Mesenchymal stem cell (in vitro differentiated cells and primary cell): ENCODE results near the gene PAX8. TPM values are rescaled to one million over a fixed set of nuclear protein-coding genes. Genes with fewer than 3 reads are reported as not detected.
"Not testable (repeated sequence)": the region's sequence is repeated elsewhere in the genome, so short reads cannot be mapped to it uniquely, and the experiment has no call there.

Experiments used
- DNase-seq: peaks from one replicate; pipeline ENCODE4 v3.0.0-alpha.2; 2013
- H2AFZ ChIP-seq: one replicate; pipeline ENCODE4 v1.6.1; 2013; ENCODE audit warnings: low read depth, mild to moderate bottlenecking, control low read depth, inconsistent platforms, low read length, moderate library complexity
- H2AK5ac ChIP-seq: 2 replicates; pipeline ENCODE4 v1.6.1; 2013; ENCODE audit warnings: low read length, moderate library complexity, mild to moderate bottlenecking, inconsistent platforms; ENCODE audit not compliant: severe bottlenecking
- H2BK120ac ChIP-seq: one replicate; pipeline ENCODE4 v1.6.1; 2013; ENCODE audit warnings: low read depth, mild to moderate bottlenecking, inconsistent platforms, low read length, moderate library complexity
- H2BK12ac ChIP-seq, 2 experiments: one replicate each; pipeline ENCODE4 v1.6.1; 2013; ENCODE audit warnings: inconsistent platforms in 2 of 2, low read length in 2 of 2, mild to moderate bottlenecking in 2 of 2, moderate library complexity in 2 of 2, control low read depth in 1 of 2
- H2BK15ac ChIP-seq: one replicate; pipeline ENCODE4 v1.6.1; 2013; ENCODE audit warnings: mild to moderate bottlenecking, low read depth, inconsistent platforms; ENCODE audit not compliant: poor library complexity, severe bottlenecking
- H2BK5ac ChIP-seq: 2 replicates; pipeline ENCODE4 v1.6.1; 2013; ENCODE audit warnings: low read depth, mild to moderate bottlenecking, low read length, control low read depth, inconsistent platforms; ENCODE audit not compliant: poor library complexity, severe bottlenecking
- H3K14ac ChIP-seq, 2 experiments: one replicate each; pipeline ENCODE4 v1.6.1; 2013; ENCODE audit warnings: inconsistent platforms in 2 of 2, low read length in 2 of 2, control low read depth in 1 of 2, mild to moderate bottlenecking in 1 of 2, moderate library complexity in 1 of 2
- H3K18ac ChIP-seq, 2 experiments: one replicate each; pipeline ENCODE4 v1.6.1; 2013; ENCODE audit warnings: inconsistent platforms in 2 of 2, low read length in 2 of 2, control low read depth in 1 of 2, low read depth in 1 of 2, mild to moderate bottlenecking in 1 of 2
- H3K23ac ChIP-seq, 2 experiments: one replicate each; pipeline ENCODE4 v1.6.1; 2013; ENCODE audit warnings: inconsistent platforms in 2 of 2, low read length in 2 of 2, mild to moderate bottlenecking in 2 of 2, moderate library complexity in 2 of 2, control low read depth in 1 of 2
- H3K27ac ChIP-seq: 2 replicates; pipeline ENCODE4 v1.5.1; 2013; ENCODE audit warnings: mild to moderate bottlenecking, moderate library complexity, low read length, control low read depth, inconsistent platforms; ENCODE audit not compliant: poor library complexity, severe bottlenecking
- H3K27me3 ChIP-seq, 2 experiments: 2 replicates each; pipeline versions ENCODE4 v1.6.1 to v1.7.0; 2013; ENCODE audit warnings: low read length in 2 of 2, mild to moderate bottlenecking in 2 of 2, moderate library complexity in 2 of 2, control low read depth in 1 of 2, inconsistent platforms in 1 of 2; ENCODE audit not compliant: control insufficient read depth in 1 of 2, insufficient read depth in 1 of 2
- H3K36me3 ChIP-seq, 2 experiments: 2 replicates each; pipeline versions ENCODE4 v1.6.1 to v1.7.0; 2013; ENCODE audit warnings: low read length in 2 of 2, control low read depth in 1 of 2, inconsistent platforms in 1 of 2, low read depth in 1 of 2, mild to moderate bottlenecking in 1 of 2; ENCODE audit not compliant: insufficient read depth in 2 of 2, control insufficient read depth in 1 of 2
- H3K4ac ChIP-seq, 2 experiments: one replicate each; pipeline ENCODE4 v1.6.1; 2013; ENCODE audit warnings: inconsistent platforms in 2 of 2, low read length in 2 of 2, mild to moderate bottlenecking in 2 of 2, moderate library complexity in 2 of 2, control low read depth in 1 of 2, low read depth in 1 of 2
- H3K4me1 ChIP-seq: 2 replicates; pipeline ENCODE4 v1.6.1; 2013; ENCODE audit warnings: low read depth, low read length, control low read depth; ENCODE audit not compliant: control insufficient read depth, insufficient read depth
- H3K4me2 ChIP-seq: 2 replicates; pipeline ENCODE4 v1.6.1; 2013; ENCODE audit warnings: low read length, mild to moderate bottlenecking, inconsistent platforms; ENCODE audit not compliant: poor library complexity, severe bottlenecking
- H3K4me3 ChIP-seq, 2 experiments: 2 replicates each; pipeline versions ENCODE4 v1.5.1 to v1.7.0; 2013; ENCODE audit warnings: low read length in 2 of 2, mild to moderate bottlenecking in 2 of 2, control low read depth in 1 of 2, low read depth in 1 of 2; ENCODE audit not compliant: insufficient read depth in 1 of 2
- H3K79me1 ChIP-seq: replicated peaks from 2 replicates; pipeline ENCODE4 v1.6.1; 2013; ENCODE audit warnings: mild to moderate bottlenecking, control low read depth, low read length, inconsistent platforms; ENCODE audit not compliant: poor library complexity, severe bottlenecking
- H3K9ac ChIP-seq: 2 replicates; pipeline ENCODE4 v1.7.0; 2013; ENCODE audit warnings: mild to moderate bottlenecking, low read length, moderate library complexity
- H3K9me3 ChIP-seq: 2 replicates; pipeline ENCODE4 v1.7.0; 2013; ENCODE audit warnings: mild to moderate bottlenecking, low read length; ENCODE audit not compliant: control insufficient read depth
- H4K8ac ChIP-seq: one replicate; pipeline ENCODE4 v1.6.1; 2013; ENCODE audit warnings: inconsistent platforms, mild to moderate bottlenecking, low read length, moderate library complexity
- H4K91ac ChIP-seq: one replicate; pipeline ENCODE4 v1.6.1; 2013; ENCODE audit warnings: mild to moderate bottlenecking, low read length, inconsistent platforms
- WGBS: methylation state at CpG from one replicate; pipeline ENCODE4 v1.1.7; 2013; ENCODE audit warnings: mixed read lengths; 5-methylcytosine and 5-hydroxymethylcytosine counted together
- polyA plus RNA-seq, 2 experiments: library from polyadenylated mRNA; stranded (reverse); fragments of 200-250 nt; gene quantifications; one replicate each; pipeline ENCODE4 v1.2.3, GENCODE V29; 2013

The PAX8 gene
- 0.03 TPM for polyA plus RNA-seq (2013, experiment 1 of 2)
- polyA plus RNA-seq (2013, experiment 2 of 2) = 0.10 TPM

DNA sequence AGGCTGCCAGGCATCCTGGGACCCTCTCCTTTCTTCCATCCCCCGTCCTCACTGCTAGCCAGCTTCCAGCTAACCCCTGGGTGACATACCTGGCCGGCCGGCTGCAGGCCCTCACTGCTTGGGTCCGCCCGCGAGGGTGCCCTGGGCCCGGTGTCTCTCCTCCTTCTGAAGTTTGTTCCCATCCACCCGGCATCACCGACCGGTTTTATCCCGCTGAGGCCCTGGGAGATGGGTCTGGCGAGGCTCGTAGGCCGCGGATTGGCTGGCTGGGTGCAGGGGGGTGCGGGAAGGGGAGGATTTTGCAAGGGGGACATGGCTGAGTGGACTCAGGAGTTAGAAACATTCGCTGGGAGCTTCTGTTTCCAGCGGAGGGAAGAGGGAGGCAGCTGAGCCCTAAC lies at the start of gene PAX8:
PAX8 (minus strand) TSS at position 180 of the 398 bp plus-strand sequence. CDS start 527 bp downstream, outside the sequence.
- Histone ChIP-seq H3K27ac (peak within 1 kb of the TSS; percentile 82), H2AFZ (no peak within 1 kb of the TSS), H3K4ac (no peak within 1 kb of the TSS), H3K23ac (no peak within 1 kb of the TSS), H3K27me3 (peaks cover 0 to 56% of the 10 kb centered on the region in 2 experiments), H4K91ac (no peak within 1 kb of the TSS), H3K4me2 (peak within 1 kb of the TSS; percentile 11), H3K9ac (peak within 1 kb of the TSS; percentile 71), H2BK5ac (peak within 1 kb of the TSS; percentile 14), H2BK15ac (no peak within 1 kb of the TSS), H4K8ac (no peak within 1 kb of the TSS), H3K4me1 (peaks cover 21% of the 10 kb centered on the region), H2BK120ac (no peak within 1 kb of the TSS), H3K4me3 (peak within 1 kb of the TSS; percentile 57 to 68), H3K9me3 (no peaks in the 10 kb centered on the region), H2AK5ac (peak within 1 kb of the TSS; percentile 37), H3K14ac (no peak within 1 kb of the TSS), H3K79me1 (no peaks in the 10 kb centered on the region), H3K36me3 (peaks cover 0 to 26% of the 10 kb centered on the region in 2 experiments), H3K18ac (no peak within 1 kb of the TSS), H2BK12ac (no peak within 1 kb of the TSS)
- WGBS = 39% methylated on average over 18 of the region's 18 CpGs
- no peak for DNase-seq

DNA sequence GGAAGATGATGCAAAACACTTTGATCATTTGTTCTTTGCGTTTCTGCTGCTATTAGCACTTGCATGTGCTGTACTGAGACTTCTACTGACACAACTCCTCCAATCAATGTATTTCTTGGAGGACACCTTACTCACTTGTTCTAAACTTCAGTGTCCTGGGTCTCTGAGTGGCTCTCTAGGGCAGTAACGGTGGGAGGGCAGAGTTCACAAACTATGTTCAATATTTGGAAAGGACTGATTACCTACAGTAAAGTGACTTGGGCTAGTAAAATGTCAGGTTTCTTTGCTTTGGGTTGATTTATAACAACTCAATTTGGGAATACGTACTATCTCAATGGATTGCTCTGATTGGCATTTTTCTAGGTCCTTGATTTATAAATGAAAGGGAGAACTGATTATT lies 49.3 kb upstream of the PAX8 start:
- Histone ChIP-seq H2AK5ac (no peak overlapping the region), H3K4ac (no peak overlapping the region), H2BK15ac (no peak overlapping the region), H3K18ac (no peak overlapping the region), H3K9ac (peak overlapping the region; percentile 77), H2BK12ac (no peak overlapping the region), H3K27me3 (no peaks in the 10 kb centered on the region), H2AFZ (no peak overlapping the region), H2BK120ac (no peak overlapping the region), H3K4me2 (no peak overlapping the region), H3K27ac (no peak overlapping the region), H3K4me3 (no peak overlapping the region), H3K4me1 (peaks cover 15% of the 10 kb centered on the region), H3K36me3 (peaks cover 0 to 7% of the 10 kb centered on the region in 2 experiments), H2BK5ac (no peak overlapping the region), H3K14ac (no peak overlapping the region), H4K91ac (no peak overlapping the region), H3K79me1 (peaks cover 1% of the 10 kb centered on the region), H3K9me3 (no peaks in the 10 kb centered on the region), H3K23ac (no peak overlapping the region), H4K8ac (no peak overlapping the region)
- no peak for DNase-seq
- 92% methylated on average over 2 of the region's 3 CpGs for WGBS

DNA sequence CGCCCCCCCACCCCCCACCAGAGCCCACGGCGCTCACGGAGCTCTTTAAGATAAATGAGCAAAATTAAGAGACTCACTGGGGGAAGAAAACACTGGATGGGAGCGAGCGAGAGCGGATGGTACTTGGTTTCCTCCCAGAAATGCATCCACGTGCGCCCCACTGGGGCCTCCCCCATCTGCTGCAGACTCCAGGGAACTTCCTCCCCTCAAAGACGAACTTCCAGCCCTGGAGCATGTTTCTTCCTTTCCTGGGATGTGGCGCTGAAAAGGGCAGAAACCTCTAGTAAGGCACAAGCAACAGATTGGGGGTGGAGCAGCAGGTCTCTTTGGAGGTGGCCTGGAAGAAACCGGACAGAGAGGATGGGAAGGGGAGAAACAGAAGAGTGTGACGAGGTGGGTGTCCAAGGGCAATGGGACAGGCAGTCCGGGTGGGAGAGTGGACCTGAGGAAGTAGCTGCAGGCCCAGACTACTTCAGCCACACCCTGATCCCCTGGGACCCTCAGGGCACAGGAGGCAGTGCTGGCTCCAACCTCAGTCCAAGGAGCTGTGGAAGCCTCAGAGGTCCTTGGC lies 46.5 kb upstream of the PAX8 start:
- not testable (repeated sequence) for DNase-seq, H4K91ac ChIP-seq, H3K27me3 ChIP-seq, H3K36me3 ChIP-seq, H3K23ac ChIP-seq, H3K14ac ChIP-seq, H2BK12ac ChIP-seq, H3K79me1 ChIP-seq, H2BK120ac ChIP-seq, H2BK15ac ChIP-seq, H3K9me3 ChIP-seq
- Histone ChIP-seq H3K4me3 (peak overlapping the region; percentile 52 to 78), H3K4me2 (peak overlapping the region; percentile 77), H3K4me1 (peaks cover 13% of the 10 kb centered on the region), H2BK5ac (peak overlapping the region; percentile 75), H2AK5ac (peak overlapping the region; percentile 64), H3K18ac (peak overlapping the region in 1 of 2 experiments; percentile 5), H3K9ac (peak overlapping the region; percentile 84), H2AFZ (peak overlapping the region; percentile 39), H3K27ac (peak overlapping the region; percentile 93), H4K8ac (peak overlapping the region; percentile 41), H3K4ac (peak overlapping the region in 1 of 2 experiments; percentile 53)
- 2% methylated on average over 6 of the region's 14 CpGs for WGBS

DNA sequence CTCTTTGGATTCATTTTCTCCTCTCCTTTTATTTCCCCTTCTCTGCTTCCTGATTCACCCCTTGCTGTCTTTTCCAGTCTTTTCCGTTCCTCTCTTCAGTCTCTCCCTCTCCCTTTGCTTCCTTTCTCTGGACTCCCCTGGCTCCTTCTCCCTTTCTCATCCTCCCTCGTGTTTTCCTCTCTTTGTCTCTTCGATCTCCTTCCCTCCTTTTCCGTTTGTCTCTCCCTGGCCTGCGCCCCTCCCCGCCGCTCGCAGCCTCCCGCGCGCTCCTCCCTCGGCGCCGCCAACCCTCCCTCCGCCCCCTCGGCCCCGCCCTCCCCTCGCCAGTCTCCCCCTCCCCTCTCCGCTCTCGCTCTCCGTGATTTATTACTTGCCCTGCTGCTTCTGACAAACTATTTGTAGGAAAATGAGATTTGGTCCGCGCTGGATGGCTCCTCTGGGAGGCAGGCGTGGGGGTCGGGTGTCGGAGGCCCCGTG lies 46.0 kb upstream of the PAX8 start:
- under 1% methylated on average over 16 of the region's 27 CpGs for WGBS
- no peak overlapping the region for H2BK15ac ChIP-seq
- DNase-seq = peak; percentile 40
- H3K18ac ChIP-seq = peak overlapping the region; percentile 2 to 5
- H2AK5ac ChIP-seq = peak overlapping the region; percentile 12
- no peak overlapping the region for H3K23ac ChIP-seq
- H3K4me3 ChIP-seq = peak overlapping the region; percentile 46 to 78
- H3K36me3 ChIP-seq = no peaks in the 10 kb centered on the region
- H3K27me3 ChIP-seq = no peaks in the 10 kb centered on the region
- peak overlapping the region; percentile 70 for H4K91ac ChIP-seq
- H2BK120ac ChIP-seq = no peak overlapping the region
- peak overlapping the region; percentile 41 for H4K8ac ChIP-seq
- H3K4me1 ChIP-seq = peaks cover 12% of the 10 kb centered on the region
- no peak overlapping the region for H3K14ac ChIP-seq
- H3K4ac ChIP-seq = no peak overlapping the region
- peak overlapping the region in 1 of 2 experiments; percentile 29 for H2BK12ac ChIP-seq
- peak overlapping the region; percentile 85 for H3K9ac ChIP-seq
- H3K9me3 ChIP-seq = no peaks in the 10 kb centered on the region
- peak overlapping the region; percentile 39 for H2AFZ ChIP-seq
- peak overlapping the region; percentile 75 for H2BK5ac ChIP-seq
- peak overlapping the region; percentile 77 for H3K4me2 ChIP-seq
- peaks cover 1% of the 10 kb centered on the region for H3K79me1 ChIP-seq
- peak overlapping the region; percentile 97 for H3K27ac ChIP-seq
